Heart left ventricle (tissue), 16 donors: ENCODE results near the gene GNS. TPM values are rescaled to one million over a fixed set of nuclear protein-coding genes. Genes with fewer than 3 reads are reported as not detected.
A peak's percentile ranks its signal among the peaks of the same experiment; 100 is the strongest.

Experiments used
- ATAC-seq, 4 donors: fragments of 200-7000 bp; cut with Tn5 transposase; one replicate each; pipeline ENCODE4 v1.9.1; 2020 to 2022; ENCODE audit warnings: moderate library complexity in 4 of 4, mild to moderate bottlenecking in 3 of 4, moderate number of reproducible peaks in 1 of 4
- DNase-seq, 5 donors: peaks; one replicate each; pipeline ENCODE4 v3.0.0-alpha.2; 2020
- H3K27ac ChIP-seq, 12 donors: fragments of 200-600 bp; sonication (generic) in 4 of 12; one replicate each; pipeline versions ENCODE4 v1.5.0 to v1.8.0; 2016 to 2022; ENCODE audit warnings: mild to moderate bottlenecking in 2 of 12
- H3K27me3 ChIP-seq, 9 donors: fragments of 200-600 bp; sonication (generic) in 2 of 9; one replicate each; pipeline versions ENCODE4 v1.5.1 to v1.8.0; 2016 to 2022; ENCODE audit warnings: mild to moderate bottlenecking in 3 of 9
- H3K36me3 ChIP-seq, 9 donors: fragments of 200-600 bp; sonication (generic) in 2 of 9; one replicate each; pipeline versions ENCODE4 v1.5.0 to v1.8.0; 2018 to 2022; ENCODE audit warnings: mild to moderate bottlenecking in 2 of 9
- H3K4me1 ChIP-seq, 12 donors: fragments of 200-600 bp; sonication (generic) in 4 of 12; one replicate each; pipeline versions ENCODE4 v1.5.0 to v1.8.0; 2016 to 2022; ENCODE audit warnings: mild to moderate bottlenecking in 3 of 12
- H3K4me3 ChIP-seq, 12 donors: fragments of 200-600 bp; sonication (generic) in 4 of 12; one replicate each; pipeline versions ENCODE4 v1.5.0 to v1.8.0; 2017 to 2022; ENCODE audit warnings: mild to moderate bottlenecking in 9 of 12, moderate library complexity in 4 of 12
- H3K9me3 ChIP-seq, 12 donors: fragments of 200-600 bp; sonication (generic) in 4 of 12; one replicate each; pipeline versions ENCODE4 v1.5.0 to v1.8.0; 2016 to 2022; ENCODE audit warnings: mild to moderate bottlenecking in 1 of 12
- CTCF ChIP-seq, 12 donors: fragments of 200-600 bp; sonication (generic) in 4 of 12; IDR thresholded peaks; one replicate each; pipeline versions ENCODE4 v1.5.0 to v1.8.0; 2018 to 2022; ENCODE audit warnings: antibody characterized with exemption in 12 of 12, mild to moderate bottlenecking in 5 of 12
- POLR2A ChIP-seq, 2 donors: fragments of 450-650 bp; IDR thresholded peaks; one replicate each; pipeline ENCODE4 v1.6.1; 2017; ENCODE audit warnings: antibody characterized with exemption in 2 of 2, mild to moderate bottlenecking in 2 of 2, moderate library complexity in 2 of 2
- WGBS, 4 donors: extraction: QIAGEN DNeasy Blood & Tissue Kit in 2 of 4; methylation state at CpG; one replicate each; pipeline versions ENCODE4 v1.1.5 to v1.1.7; 2013 to 2018; 5-methylcytosine and 5-hydroxymethylcytosine counted together
- intact Hi-C, 10 donors: fragments of 100-400 bp; cut with DNase I; formaldehyde crosslinking; loops; one replicate each; pipeline versions ENCODE4 v1.11.1 to v1.14.2; 2022
- polyA plus RNA-seq, 2 donors: library from polyadenylated mRNA; stranded (reverse); fragments of 200-250 nt; gene quantifications; one replicate each; pipeline ENCODE4 v1.2.3, GENCODE V29; 2013
- total RNA-seq, 9 donors: library from RNA; depleted of rRNA in 2 of 9; stranded (reverse); fragments of >200 nt in 2 of 9; fragmentation: NEBNext Ultra II Directional in 3 of 9; extraction: Animal tissue kit (Norgen Biotek cat#: 25700) in 3 of 9; gene quantifications; one replicate each; pipeline versions ENCODE4 v1.1.0 to v1.2.4, GENCODE V29; 2016 to 2023
- donor health status: ischemic (EF 13 %, LVEDD 7.1; RV severe dilation, severe dysfunction).
- donor health status: healthy with polysubstance abuse.
- donor health status: DM: no; HTN: yes; CAD: no.
- donor health status: DM: no; HTN: no; CAD: no.
- donor health status: ischemic (EF 25% LVEDD 6.9; RV normal size, moderate dysfunction).
- donor health status: ischemic (EF 25% LVEDD 5.7; RV mildly dilated, moderate dysfunction).
- donor health status: healthy.
- donor health status: DM: yes; HTN: yes; CAD: no.
- donor health status: ischemic (EF 35%, LVEDD 5.7; RV mildly dilated, moderate dysfunction).
- donor health status: nonischemic (EF 11% LVEDD 7.7; RV severe dilation, severe dysfunction).
- donor health status: DM: yes; HTN: yes; CAD: no.
- donor health status: PGD.
- donor health status: ischemic (EF 29% LVEDD 5.4; RV normal size, mild dysfunction).
- donor health status: nonischemic (EF 23%, LVEDD 6.1; RV moderate dilation, normal function).

GNS gene
- total and polyA plus RNA-seq, 11 donors, result 22.0 to 246 (median 115) TPM

GRCh38 chr12:64665514-64665913 is 93.7 kb downstream of the GNS start:
- H3K36me3 ChIP-seq, result no peaks in the 10 kb centered on the region
- no peak for TF ChIP-seq CTCF (IDR thresholded peaks at IDR 0.05)
- no peak for TF ChIP-seq POLR2A (IDR thresholded peaks at IDR 0.05)
- DNase-seq, result no peak
- WGBS, 4 donors, result 29 to 40% (median 35%) methylated on average over 4 of the region's 4 CpGs
- ATAC-seq, result peak in 2 of 4 donors; percentile 42 to 51
- peaks cover 6 to 86% (median 58%) of the 10 kb centered on the region in 12 donors for H3K4me1 ChIP-seq
- H3K4me3 ChIP-seq, result peak overlapping the region in 1 of 12 donors; percentile 2
- H3K27ac ChIP-seq, result peak overlapping the region in 11 of 12 donors; percentile 35 to 88 (median 73)
- H3K9me3 ChIP-seq, result no peaks in the 10 kb centered on the region
- intact Hi-C loops, result loop anchor here in 3 of 10 donors (5.0 kb wide), 3 partner anchors 38 to 53 kb away; partner anchors contain the start of gene RASSF3 (in 1 of the 3)
- H3K27me3 ChIP-seq, result no peaks in the 10 kb centered on the region

Other genes starting within 250 kb of the GNS start
- 100 to 1,000 TPM in 4 of 9 donors, 10 to 100 TPM in 5; 59.7 to 116 (median 93.4) TPM for gene RASSF3, start 148.9 kb downstream of the GNS start, total RNA-seq
- gene RASSF3, start 148.9 kb downstream of the GNS start, polyA plus RNA-seq, result 10 to 100 TPM; 32.8 to 55.4 TPM
- gene TBC1D30, start 65.2 kb upstream of the GNS start, total RNA-seq, result 1 to 10 TPM in 3 of 9 donors, under 1 TPM in 6; 0.37 to 2.9 (median 0.67) TPM
- gene TBC1D30, start 65.2 kb upstream of the GNS start, polyA plus RNA-seq, result 1 to 10 TPM in 1 of 2 donors, under 1 TPM in 1; 0.15 to 1.1 TPM